DMS 273 (cell line): ENCODE data around the gene TRAPPC3.

Source experiments
- DNase-seq: peaks from one replicate; lab custom pipeline; 2025; ENCODE audit not compliant: unreplicated experiment; lab: John Stamatoyannopoulos, UW

TRAPPC3 gene

GRCh38 chr1:36087233-36088123, 61.8 kb downstream of the TRAPPC3 start:
- no peak for DNase-seq
